Measurements from ENCODE around the gene KIR2DL3.
"Not testable (repeated sequence)": the region's sequence is repeated elsewhere in the genome, so short reads cannot be mapped to it uniquely, and the experiment has no call there.

Gene KIR2DL3

DNA sequence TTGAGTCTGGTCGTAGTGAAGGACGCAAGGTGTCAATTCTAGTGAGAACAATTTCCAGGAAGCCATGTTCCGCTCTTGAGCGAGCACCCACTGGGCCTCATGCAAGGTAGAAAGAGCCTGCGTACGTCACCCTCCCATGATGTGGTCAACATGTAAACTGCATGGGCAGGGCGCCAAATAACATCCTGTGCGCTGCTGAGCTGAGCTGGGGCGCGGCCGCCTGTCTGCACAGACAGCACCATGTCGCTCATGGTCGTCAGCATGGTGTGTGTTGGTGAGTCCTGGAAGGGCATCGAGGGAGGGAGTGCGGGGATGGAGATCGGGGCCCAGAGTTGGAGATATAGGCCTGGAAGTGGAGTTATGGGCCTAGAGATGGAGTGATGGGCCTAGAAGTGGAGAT, at the start of gene KIR2DL3:
Gene KIR2DL3 (plus strand): TSS at position 208 of the 400 bp plus-strand sequence. CDS start 33 bp downstream, at position 241.
- DNase-seq (ENCODE audit: low read depth); in situ Hi-C loops (cut with HindIII; ENCODE audit: low sequenced_read_pairs); H3K4me3 ChIP-seq (ENCODE audit: low read depth, low read length): not testable (repeated sequence)

DNA sequence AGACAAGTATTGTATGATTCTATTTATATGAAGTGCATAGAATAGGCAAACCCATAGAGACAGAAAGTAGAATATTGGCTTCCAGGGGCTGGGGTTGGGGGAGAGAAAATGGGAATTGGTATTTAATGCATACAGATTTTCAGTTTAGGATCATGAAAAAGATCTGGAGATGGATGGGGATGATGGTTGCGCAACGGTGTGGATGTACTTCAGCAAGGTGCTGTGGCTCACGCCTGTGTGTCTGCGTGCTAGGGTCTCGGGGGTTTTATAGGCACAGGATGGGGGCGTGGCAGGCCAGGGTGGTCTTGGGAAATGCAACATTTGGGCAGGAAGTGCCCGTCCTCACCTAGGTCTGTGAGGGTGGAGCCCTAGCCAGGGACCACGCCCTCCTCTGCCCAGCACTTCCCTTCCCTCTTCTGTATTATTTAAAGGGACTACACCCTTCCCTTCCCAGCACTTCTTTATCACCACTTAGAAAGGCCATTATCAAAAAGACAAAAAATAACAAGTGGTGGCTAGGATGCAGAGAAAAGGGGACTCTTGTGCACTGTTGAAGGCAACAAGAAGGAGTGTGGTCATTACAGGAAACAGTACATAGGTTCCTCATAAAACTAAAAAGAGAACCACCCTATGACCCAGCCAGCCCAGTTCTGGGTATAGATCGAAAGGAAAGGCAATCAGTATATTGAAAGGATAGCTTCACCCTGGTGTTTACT, 46.6 kb upstream of the KIR2DL3 start:
- no peak overlapping the region for H3K4me3 ChIP-seq (ENCODE audit: low read depth, low read length)
- in situ Hi-C loops (cut with HindIII; ENCODE audit: low sequenced_read_pairs): no loop called here
- DNase-seq (ENCODE audit: low read depth): no peak
- TF ChIP-seq, protein P1, sequence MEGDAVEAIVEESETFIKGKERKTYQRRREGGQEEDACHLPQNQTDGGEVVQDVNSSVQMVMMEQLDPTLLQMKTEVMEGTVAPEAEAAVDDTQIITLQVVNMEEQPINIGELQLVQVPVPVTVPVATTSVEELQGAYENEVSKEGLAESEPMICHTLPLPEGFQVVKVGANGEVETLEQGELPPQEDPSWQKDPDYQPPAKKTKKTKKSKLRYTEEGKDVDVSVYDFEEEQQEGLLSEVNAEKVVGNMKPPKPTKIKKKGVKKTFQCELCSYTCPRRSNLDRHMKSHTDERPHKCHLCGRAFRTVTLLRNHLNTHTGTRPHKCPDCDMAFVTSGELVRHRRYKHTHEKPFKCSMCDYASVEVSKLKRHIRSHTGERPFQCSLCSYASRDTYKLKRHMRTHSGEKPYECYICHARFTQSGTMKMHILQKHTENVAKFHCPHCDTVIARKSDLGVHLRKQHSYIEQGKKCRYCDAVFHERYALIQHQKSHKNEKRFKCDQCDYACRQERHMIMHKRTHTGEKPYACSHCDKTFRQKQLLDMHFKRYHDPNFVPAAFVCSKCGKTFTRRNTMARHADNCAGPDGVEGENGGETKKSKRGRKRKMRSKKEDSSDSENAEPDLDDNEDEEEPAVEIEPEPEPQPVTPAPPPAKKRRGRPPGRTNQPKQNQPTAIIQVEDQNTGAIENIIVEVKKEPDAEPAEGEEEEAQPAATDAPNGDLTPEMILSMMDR (IDR thresholded peaks at IDR 0.05; ENCODE audit: low read depth, low read length, missing control alignments): no peak

DNA sequence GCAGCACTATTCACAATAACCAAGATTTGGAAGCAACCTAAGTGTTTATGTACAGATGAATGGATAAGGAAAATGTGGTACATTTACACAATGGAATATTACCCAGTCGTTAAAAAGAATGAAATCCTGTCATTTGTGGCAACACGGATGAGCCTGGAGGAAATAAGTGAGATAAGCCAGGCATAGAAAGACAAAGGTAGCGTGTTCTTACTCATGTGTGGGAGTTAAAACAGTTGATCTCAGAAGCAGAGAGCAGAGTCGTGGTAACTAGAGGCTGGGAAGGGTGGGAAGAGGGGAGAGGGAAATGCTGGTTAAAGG, 46.1 kb upstream of the KIR2DL3 start:
- TF ChIP-seq, protein P1 (IDR thresholded peaks at IDR 0.05; ENCODE audit: low read depth, low read length, missing control alignments): no peak
- in situ Hi-C loops (cut with HindIII; ENCODE audit: low sequenced_read_pairs): no loop called here
- H3K4me3 ChIP-seq (ENCODE audit: low read depth, low read length): no peak overlapping the region
- DNase-seq (ENCODE audit: low read depth): no peak

DNA sequence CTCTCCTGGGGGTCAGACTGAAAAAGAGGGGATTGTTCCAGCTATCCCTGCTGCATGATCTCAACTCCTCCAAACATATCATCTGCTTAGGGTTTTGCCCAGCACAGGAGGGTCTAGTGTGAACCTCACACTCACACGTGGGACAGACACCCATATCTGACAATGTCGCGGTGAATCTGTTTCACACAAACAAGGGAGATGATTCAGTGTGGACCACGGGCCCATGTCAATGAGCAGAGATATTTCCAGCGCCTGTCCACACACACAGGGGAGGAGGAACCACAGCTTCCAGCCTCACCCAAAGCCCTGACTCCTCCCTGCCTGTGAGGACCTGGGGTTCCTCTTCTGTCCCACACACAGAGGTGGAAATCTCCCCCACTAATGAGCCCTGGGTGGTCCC, 43.7 kb upstream of the KIR2DL3 start:
- TF ChIP-seq, protein P1 (IDR thresholded peaks at IDR 0.05; ENCODE audit: low read depth, low read length, missing control alignments): no peak

DNA sequence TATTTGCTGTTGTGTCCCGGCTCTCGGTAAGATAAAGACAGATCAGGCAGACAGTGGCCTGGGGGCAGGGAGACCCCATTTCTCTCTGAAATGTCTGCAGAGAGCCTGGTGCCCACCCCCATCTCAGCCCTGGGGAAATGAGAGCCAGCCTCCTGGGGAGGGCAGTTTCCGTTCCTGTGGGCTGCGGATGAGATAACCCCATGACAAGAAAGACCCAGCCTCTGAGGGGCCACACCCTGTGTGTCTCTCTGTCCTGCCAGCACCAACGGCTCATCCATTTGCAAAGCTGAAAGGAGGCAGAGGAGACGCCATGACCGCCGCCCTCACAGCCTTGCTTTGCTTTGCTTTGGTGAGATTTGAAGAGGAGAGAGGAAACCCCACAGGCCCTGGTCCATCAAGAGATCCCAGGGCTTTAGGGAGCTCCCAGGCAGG, 42.2 kb upstream of the KIR2DL3 start:
- in situ Hi-C loops (cut with HindIII; ENCODE audit: low sequenced_read_pairs): no loop called here
- no peak overlapping the region for H3K4me3 ChIP-seq (ENCODE audit: low read depth, low read length)
- TF ChIP-seq, protein P1 (IDR thresholded peaks at IDR 0.05; ENCODE audit: low read depth, low read length, missing control alignments): no peak
- DNase-seq (ENCODE audit: low read depth): no peak

More for the DNA sequence above, 43.7 kb upstream of the KIR2DL3 start:
- in situ Hi-C loops (cut with HindIII; ENCODE audit: low sequenced_read_pairs): no loop called here
- no peak for DNase-seq (ENCODE audit: low read depth)
- H3K4me3 ChIP-seq (ENCODE audit: low read depth, low read length): no peak overlapping the region

DNA sequence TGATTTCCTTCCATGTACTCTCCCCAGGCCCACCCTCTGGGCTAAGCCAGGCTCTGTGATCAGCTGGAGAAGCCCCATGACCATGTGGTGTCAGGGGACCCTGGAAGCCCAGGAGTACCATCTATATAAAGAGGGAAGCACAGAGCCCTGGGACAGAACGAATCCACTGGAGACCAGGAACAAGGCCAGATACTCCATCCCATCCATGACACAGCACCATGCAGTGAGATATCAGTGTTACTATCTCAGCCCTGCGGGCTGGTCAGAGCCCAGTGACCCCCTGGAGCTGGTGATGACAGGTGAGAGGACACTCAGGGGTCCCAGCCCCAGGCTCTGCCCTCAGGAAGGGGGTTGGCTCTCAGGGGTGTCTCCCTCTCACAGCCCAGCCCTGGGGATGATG, 41.5 kb upstream of the KIR2DL3 start:
- DNase-seq (ENCODE audit: low read depth): no peak
- TF ChIP-seq, protein P1 (IDR thresholded peaks at IDR 0.05; ENCODE audit: low read depth, low read length, missing control alignments): no peak
- no peak overlapping the region for H3K4me3 ChIP-seq (ENCODE audit: low read depth, low read length)
- in situ Hi-C loops (cut with HindIII; ENCODE audit: low sequenced_read_pairs): no loop called here

DNA sequence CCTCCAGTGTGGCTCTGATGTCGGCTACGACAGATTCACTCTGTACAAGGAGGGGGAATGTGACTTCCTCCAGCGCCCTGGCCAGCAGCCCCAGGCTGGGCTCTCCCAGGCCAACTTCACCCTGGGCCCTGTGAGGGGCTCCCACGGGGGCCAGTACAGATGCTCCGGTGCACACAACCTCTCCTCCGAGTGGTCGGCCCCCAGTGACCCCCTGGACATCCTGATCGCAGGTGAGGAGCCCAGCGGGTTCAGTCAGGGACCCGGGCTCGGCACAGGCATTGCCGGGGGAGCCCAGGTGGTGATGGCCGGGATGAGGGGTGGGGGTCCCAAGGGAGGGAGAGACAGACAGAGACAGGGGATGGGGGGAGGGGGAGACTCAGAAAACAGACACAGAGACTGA, 40.6 kb upstream of the KIR2DL3 start:
- in situ Hi-C loops (cut with HindIII; ENCODE audit: low sequenced_read_pairs); DNase-seq (ENCODE audit: low read depth); H3K4me3 ChIP-seq (ENCODE audit: low read depth, low read length): not testable (repeated sequence)

DNA sequence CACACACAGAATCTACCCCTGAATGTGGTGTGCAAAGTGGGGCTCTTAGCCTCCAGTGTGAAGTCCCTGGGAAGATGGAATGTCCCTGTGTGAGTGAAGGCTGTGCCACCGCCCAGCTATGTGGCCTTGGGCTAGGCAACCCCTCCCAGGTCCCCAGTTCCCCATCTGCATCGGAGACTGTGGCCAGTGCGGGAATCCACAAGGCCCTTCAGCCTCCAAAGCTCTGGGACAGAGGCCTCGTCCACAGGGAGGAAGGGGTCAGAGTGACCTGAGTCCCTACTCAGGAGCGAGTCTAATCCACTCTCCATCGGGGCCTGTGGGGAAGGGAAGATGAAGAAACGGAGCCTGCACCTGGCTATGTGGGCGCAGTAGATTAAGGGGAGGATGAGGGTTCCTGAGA, 33.4 kb upstream of the KIR2DL3 start:
- in situ Hi-C loops (cut with HindIII; ENCODE audit: low sequenced_read_pairs): no loop called here
- DNase-seq (ENCODE audit: low read depth): no peak
- H3K4me3 ChIP-seq (ENCODE audit: low read depth, low read length): no peak overlapping the region
- TF ChIP-seq, protein P1 (IDR thresholded peaks at IDR 0.05; ENCODE audit: low read depth, low read length, missing control alignments): no peak

Measured in astrocyte of the cerebellum (primary cell).